Measurements from ENCODE around the gene TMEM9B. TPM values are rescaled to one million over a fixed set of nuclear protein-coding genes. Genes with fewer than 3 reads are reported as not detected.
A peak's percentile ranks its signal among the peaks of the same experiment; 100 is the strongest.

Gene TMEM9B
- total RNA-seq, 3 donors from 2014 or later (not counting 1 experiment from before 2014, with no cell fraction given): 46.5 to 55.2 (median 51.4) TPM

GRCh38 chr11:8959546-8960166, 4.6 kb downstream of the TMEM9B start:
- H3K36me3 Mint-ChIP-seq: no peaks in the 10 kb centered on the region
- H3K9me3 Mint-ChIP-seq: no peaks in the 10 kb centered on the region
- H3K4me1 Mint-ChIP-seq: peaks cover 38% of the 10 kb centered on the region in 2 donors
- no peak overlapping the region for H3K27ac Mint-ChIP-seq
- no peak overlapping the region for H3K27ac ChIP-seq (ENCODE audit: low read length)
- peaks cover 8% of the 10 kb centered on the region for H3K36me3 ChIP-seq (ENCODE audit: control insufficient read depth, insufficient read depth, low read length)
- no peak overlapping the region for H3K4me3 ChIP-seq (ENCODE audit: low read length)
- peaks cover 11% of the 10 kb centered on the region for H3K4me1 ChIP-seq (ENCODE audit: control insufficient read depth, insufficient read depth, low read length)
- intact Hi-C loops (cut with micrococcal nuclease): loop anchor here (5.0 kb wide), 1 partner anchor 47 kb away; the partner anchor contains the start of gene AKIP1
- H3K27me3 ChIP-seq (ENCODE audit: control insufficient read depth, insufficient read depth, low read length): no peaks in the 10 kb centered on the region
- DNase-seq (peak in 1 of 2 donors; percentile 68), ATAC-seq (peak; percentile 22 to 45 (median 26))
- TF ChIP-seq, protein P1, sequence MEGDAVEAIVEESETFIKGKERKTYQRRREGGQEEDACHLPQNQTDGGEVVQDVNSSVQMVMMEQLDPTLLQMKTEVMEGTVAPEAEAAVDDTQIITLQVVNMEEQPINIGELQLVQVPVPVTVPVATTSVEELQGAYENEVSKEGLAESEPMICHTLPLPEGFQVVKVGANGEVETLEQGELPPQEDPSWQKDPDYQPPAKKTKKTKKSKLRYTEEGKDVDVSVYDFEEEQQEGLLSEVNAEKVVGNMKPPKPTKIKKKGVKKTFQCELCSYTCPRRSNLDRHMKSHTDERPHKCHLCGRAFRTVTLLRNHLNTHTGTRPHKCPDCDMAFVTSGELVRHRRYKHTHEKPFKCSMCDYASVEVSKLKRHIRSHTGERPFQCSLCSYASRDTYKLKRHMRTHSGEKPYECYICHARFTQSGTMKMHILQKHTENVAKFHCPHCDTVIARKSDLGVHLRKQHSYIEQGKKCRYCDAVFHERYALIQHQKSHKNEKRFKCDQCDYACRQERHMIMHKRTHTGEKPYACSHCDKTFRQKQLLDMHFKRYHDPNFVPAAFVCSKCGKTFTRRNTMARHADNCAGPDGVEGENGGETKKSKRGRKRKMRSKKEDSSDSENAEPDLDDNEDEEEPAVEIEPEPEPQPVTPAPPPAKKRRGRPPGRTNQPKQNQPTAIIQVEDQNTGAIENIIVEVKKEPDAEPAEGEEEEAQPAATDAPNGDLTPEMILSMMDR (IDR thresholded peaks at IDR 0.05): peak; percentile 56
- no peaks in the 10 kb centered on the region for H3K27me3 Mint-ChIP-seq (ENCODE audit: low read depth in 2 of 2)
- H3K9me3 ChIP-seq (ENCODE audit: control insufficient read depth, insufficient read depth, low read length): no peaks in the 10 kb centered on the region
- WGBS (ENCODE audit: insufficient coverage): 27% methylated on average over 2 of the region's 2 CpGs
- H3K4me3 Mint-ChIP-seq: no peak overlapping the region

GRCh38 chr11:8956860-8957259, 7.4 kb downstream of the TMEM9B start:
- DNase-seq: no peak
- ATAC-seq: no peak
- H3K9me3 Mint-ChIP-seq: no peaks in the 10 kb centered on the region
- Histone ChIP-seq H3K9me3 (ENCODE audit: control insufficient read depth, insufficient read depth, low read length) (no peaks in the 10 kb centered on the region), H3K27ac (ENCODE audit: low read length) (no peak overlapping the region), H3K4me3 (ENCODE audit: low read length) (no peak overlapping the region), H3K4me1 (ENCODE audit: control insufficient read depth, insufficient read depth, low read length) (no peaks in the 10 kb centered on the region), H3K27me3 (ENCODE audit: control insufficient read depth, insufficient read depth, low read length) (no peaks in the 10 kb centered on the region), H3K36me3 (ENCODE audit: control insufficient read depth, insufficient read depth, low read length) (peaks cover 30% of the 10 kb centered on the region)
- TF ChIP-seq, protein P1 (IDR thresholded peaks at IDR 0.05): no peak
- no peak overlapping the region for H3K4me3 Mint-ChIP-seq
- no peaks in the 10 kb centered on the region for H3K27me3 Mint-ChIP-seq (ENCODE audit: low read depth in 2 of 2)
- H3K4me1 Mint-ChIP-seq: peaks cover 19 to 28% of the 10 kb centered on the region in 2 donors
- WGBS (ENCODE audit: insufficient coverage): 51% methylated on average over 3 of the region's 4 CpGs
- H3K36me3 Mint-ChIP-seq: peaks cover 6% of the 10 kb centered on the region
- H3K27ac Mint-ChIP-seq: peak overlapping the region in 1 of 2 donors; percentile 51
- intact Hi-C loops (cut with micrococcal nuclease): loop anchor here (5.0 kb wide), 1 partner anchor 45 kb away; the partner anchor contains the start of gene AKIP1

DNA sequence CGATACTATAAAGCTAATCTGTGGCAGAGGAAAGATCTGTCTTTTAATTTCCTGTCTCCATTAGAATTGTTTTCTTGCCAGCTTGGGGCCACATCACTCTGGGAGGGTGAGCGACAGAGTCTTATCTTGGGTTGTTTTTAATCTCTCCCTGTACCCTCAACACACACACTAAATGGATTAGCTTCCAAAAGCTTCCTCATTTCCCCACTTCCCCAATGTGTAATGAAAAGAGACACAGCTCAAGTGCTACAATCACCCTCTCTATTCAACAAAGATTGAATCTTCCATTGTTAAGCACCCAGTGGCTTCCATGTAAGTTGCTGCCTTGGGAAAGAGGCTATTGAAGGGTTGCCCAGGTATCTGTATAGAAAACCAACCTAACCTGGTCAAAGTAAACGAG, 15.4 kb downstream of the TMEM9B start:
- H3K36me3 Mint-ChIP-seq: peaks cover 25% of the 10 kb centered on the region

More for the DNA sequence above, 15.4 kb downstream of the TMEM9B start:
- Histone ChIP-seq H3K4me3 (ENCODE audit: low read length) (no peak overlapping the region), H3K36me3 (ENCODE audit: control insufficient read depth, insufficient read depth, low read length) (peaks cover 51% of the 10 kb centered on the region), H3K27ac (ENCODE audit: low read length) (no peak overlapping the region), H3K4me1 (ENCODE audit: control insufficient read depth, insufficient read depth, low read length) (no peaks in the 10 kb centered on the region), H3K9me3 (ENCODE audit: control insufficient read depth, insufficient read depth, low read length) (no peaks in the 10 kb centered on the region), H3K27me3 (ENCODE audit: control insufficient read depth, insufficient read depth, low read length) (no peaks in the 10 kb centered on the region)
- no peak overlapping the region for H3K4me3 Mint-ChIP-seq
- ATAC-seq (no peak), DNase-seq (no peak)
- TF ChIP-seq, protein P1 (IDR thresholded peaks at IDR 0.05): no peak
- peak overlapping the region in 1 of 2 donors; percentile 24 for H3K27ac Mint-ChIP-seq
- WGBS (ENCODE audit: insufficient coverage): 62% methylated on average over 2 of the region's 3 CpGs
- H3K9me3 Mint-ChIP-seq: no peaks in the 10 kb centered on the region
- no peaks in the 10 kb centered on the region for H3K27me3 Mint-ChIP-seq (ENCODE audit: low read depth in 2 of 2)
- intact Hi-C loops (cut with micrococcal nuclease): no loop called here
- peaks cover 0 to 6% of the 10 kb centered on the region in 2 donors for H3K4me1 Mint-ChIP-seq

Data from natural killer cell (primary cell).